Esophagus squamous epithelium (tissue), 4 donors: ENCODE results near the gene CDK6.

Source experiments
- POLR2A ChIP-seq, 4 donors: fragments of 450-650 bp; IDR thresholded peaks; one replicate each; pipeline ENCODE4 v1.6.1; 2017; ENCODE audit warnings: antibody characterized with exemption in 4 of 4, mild to moderate bottlenecking in 4 of 4, moderate library complexity in 3 of 4
- TF ChIP-seq, protein P1 (sequence below), 6 experiments: fragments of 450-650 bp in 4 of 6; fragments of 200-600 bp in 2 of 6; sonication (generic) in 2 of 6; IDR thresholded peaks; one replicate each; pipeline ENCODE4 v1.5.1; 2016 to 2019; ENCODE audit warnings: antibody characterized with exemption in 6 of 6, mild to moderate bottlenecking in 4 of 6, moderate library complexity in 4 of 6

DNA sequence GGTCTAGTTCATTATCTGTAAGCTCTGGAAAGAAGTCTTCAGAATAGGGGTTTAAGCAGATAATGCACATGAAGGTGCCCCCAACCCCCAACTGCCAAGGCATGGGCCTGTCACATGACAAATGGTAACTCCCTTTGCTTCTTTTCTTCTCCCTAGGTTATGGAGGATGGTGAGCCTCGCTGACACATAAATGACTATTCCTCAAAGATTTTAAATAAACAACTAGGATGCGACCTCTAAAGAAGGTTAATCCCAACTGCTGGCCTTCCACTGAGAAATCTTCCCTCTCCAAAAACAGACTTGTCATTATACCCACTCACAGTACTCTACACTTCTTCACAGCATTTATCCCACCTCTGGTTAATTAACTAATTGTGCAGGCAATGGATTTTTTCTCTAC is 170.4 kb downstream of the CDK6 start:
- TF ChIP-seq, protein P1, sequence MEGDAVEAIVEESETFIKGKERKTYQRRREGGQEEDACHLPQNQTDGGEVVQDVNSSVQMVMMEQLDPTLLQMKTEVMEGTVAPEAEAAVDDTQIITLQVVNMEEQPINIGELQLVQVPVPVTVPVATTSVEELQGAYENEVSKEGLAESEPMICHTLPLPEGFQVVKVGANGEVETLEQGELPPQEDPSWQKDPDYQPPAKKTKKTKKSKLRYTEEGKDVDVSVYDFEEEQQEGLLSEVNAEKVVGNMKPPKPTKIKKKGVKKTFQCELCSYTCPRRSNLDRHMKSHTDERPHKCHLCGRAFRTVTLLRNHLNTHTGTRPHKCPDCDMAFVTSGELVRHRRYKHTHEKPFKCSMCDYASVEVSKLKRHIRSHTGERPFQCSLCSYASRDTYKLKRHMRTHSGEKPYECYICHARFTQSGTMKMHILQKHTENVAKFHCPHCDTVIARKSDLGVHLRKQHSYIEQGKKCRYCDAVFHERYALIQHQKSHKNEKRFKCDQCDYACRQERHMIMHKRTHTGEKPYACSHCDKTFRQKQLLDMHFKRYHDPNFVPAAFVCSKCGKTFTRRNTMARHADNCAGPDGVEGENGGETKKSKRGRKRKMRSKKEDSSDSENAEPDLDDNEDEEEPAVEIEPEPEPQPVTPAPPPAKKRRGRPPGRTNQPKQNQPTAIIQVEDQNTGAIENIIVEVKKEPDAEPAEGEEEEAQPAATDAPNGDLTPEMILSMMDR (IDR thresholded peaks at IDR 0.05) = no peak
- TF ChIP-seq POLR2A (IDR thresholded peaks at IDR 0.05) = no peak
